ENCODE data around the gene HACE1. TPM values are rescaled to one million over a fixed set of nuclear protein-coding genes. Genes with fewer than 3 reads are reported as not detected.
"Not testable (repeated sequence)": the region's sequence is repeated elsewhere in the genome, so short reads cannot be mapped to it uniquely, and the experiment has no call there.

Gene HACE1
- total RNA-seq, 1 donor from 2014 or later = 27.7 TPM

DNA sequence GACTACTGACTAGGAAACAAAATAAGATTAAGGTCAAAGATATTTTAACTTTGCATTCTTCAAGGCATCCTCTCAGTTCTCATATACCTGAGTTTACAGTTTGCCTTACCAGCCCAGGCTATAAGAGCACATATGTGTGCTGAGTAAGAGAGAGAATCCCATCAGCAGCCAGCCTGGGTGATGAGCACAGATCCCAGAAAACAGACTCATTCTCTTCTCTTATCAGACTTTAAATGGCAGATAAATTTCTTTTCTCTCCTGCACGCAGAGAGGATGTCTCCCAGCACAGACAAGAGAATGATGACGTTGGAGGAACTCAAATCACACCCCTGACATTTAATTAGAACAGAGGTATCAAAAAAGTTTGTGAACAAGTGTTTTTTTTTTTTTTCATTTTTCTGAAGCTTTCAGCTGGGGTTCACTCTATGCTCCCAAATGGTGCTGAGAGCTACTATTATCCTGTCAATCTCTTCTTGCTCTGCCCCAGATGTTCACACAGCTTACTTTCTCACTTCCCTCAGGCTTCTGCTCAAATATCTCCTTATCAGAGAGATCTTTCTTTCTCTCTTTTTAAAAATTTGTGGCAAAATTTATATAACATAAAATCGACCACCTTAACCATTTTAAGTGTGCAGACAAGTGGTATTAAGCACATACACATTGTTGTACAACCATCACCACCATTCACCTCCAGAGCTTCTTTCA lies 22.4 kb upstream of the HACE1 start:
- intact Hi-C loops (cut with DNase I) = no loop called here
- no peaks in the 10 kb centered on the region for H3K4me1 ChIP-seq
- no peak overlapping the region for H3K4me3 ChIP-seq
- H3K27me3 ChIP-seq = no peaks in the 10 kb centered on the region
- no peaks in the 10 kb centered on the region for H3K36me3 ChIP-seq
- no peaks in the 10 kb centered on the region for H3K9me3 ChIP-seq
- no peak for DNase-seq (ENCODE audit: extremely low spot score in 2 of 2)
- no peak for TF ChIP-seq POLR2A (IDR thresholded peaks at IDR 0.05)
- TF ChIP-seq, protein P1, sequence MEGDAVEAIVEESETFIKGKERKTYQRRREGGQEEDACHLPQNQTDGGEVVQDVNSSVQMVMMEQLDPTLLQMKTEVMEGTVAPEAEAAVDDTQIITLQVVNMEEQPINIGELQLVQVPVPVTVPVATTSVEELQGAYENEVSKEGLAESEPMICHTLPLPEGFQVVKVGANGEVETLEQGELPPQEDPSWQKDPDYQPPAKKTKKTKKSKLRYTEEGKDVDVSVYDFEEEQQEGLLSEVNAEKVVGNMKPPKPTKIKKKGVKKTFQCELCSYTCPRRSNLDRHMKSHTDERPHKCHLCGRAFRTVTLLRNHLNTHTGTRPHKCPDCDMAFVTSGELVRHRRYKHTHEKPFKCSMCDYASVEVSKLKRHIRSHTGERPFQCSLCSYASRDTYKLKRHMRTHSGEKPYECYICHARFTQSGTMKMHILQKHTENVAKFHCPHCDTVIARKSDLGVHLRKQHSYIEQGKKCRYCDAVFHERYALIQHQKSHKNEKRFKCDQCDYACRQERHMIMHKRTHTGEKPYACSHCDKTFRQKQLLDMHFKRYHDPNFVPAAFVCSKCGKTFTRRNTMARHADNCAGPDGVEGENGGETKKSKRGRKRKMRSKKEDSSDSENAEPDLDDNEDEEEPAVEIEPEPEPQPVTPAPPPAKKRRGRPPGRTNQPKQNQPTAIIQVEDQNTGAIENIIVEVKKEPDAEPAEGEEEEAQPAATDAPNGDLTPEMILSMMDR (IDR thresholded peaks at IDR 0.05) = no peak
- no peak for TF ChIP-seq POLR2AphosphoS5 (IDR thresholded peaks at IDR 0.05; ENCODE audit: insufficient read depth in 1 of 2, low read depth in 1 of 2)
- H3K27ac ChIP-seq = no peak overlapping the region

DNA sequence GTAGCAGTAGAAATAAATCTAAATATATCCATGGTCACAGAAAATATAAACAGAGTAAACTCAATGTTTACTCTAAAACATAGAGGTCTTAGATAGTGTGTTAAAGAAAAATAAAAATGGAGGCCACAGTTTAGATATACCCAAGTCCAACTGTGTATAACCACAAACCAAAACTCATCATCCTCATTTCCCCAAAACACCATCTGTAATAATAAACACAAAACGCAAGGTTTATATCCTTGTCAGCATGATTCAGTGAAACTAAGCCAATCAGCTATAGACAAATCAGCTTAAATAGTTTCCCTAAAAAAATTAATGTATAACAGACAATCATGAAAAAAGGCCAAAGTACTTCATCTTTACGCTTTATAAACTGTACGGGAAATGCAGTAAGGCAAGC lies 2.7 kb upstream of the HACE1 start:
- intact Hi-C loops (cut with DNase I) = no loop called here
- Histone ChIP-seq H3K27me3 (no peaks in the 10 kb centered on the region), H3K4me3 (no peak overlapping the region), H3K36me3 (no peaks in the 10 kb centered on the region), H3K9me3 (no peaks in the 10 kb centered on the region), H3K27ac (no peak overlapping the region), H3K4me1 (peaks cover 12% of the 10 kb centered on the region)
- DNase-seq (ENCODE audit: extremely low spot score in 2 of 2) = no peak
- TF ChIP-seq POLR2A (IDR thresholded peaks at IDR 0.05) (no peak), POLR2AphosphoS5 (IDR thresholded peaks at IDR 0.05; ENCODE audit: insufficient read depth in 1 of 2, low read depth in 1 of 2) (no peak)
- TF ChIP-seq, protein P1 (IDR thresholded peaks at IDR 0.05) = no peak

DNA sequence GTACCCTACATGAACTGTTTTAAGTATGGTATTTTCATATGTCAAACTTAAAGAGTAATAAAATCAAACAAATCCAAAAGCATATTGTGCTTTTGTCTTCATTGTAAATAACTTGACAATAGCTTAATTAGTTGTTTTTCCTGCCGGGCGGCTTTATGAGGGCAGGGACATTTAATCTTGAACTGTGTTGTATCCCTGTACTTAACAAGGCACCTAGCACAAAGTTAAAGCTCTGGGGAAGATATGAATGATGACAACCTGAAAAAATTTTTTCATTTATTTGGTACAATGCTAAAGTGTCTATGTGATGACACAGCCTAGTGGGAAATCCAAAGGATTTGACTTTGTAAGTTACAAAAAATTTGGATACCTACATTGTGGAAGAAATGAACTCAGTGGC lies 502 bp upstream of the HACE1 start:
- Histone ChIP-seq H3K4me3 (peak overlapping the region; percentile 76 to 84), H3K9me3 (no peaks in the 10 kb centered on the region), H3K4me1 (peaks cover 12% of the 10 kb centered on the region), H3K36me3 (no peaks in the 10 kb centered on the region), H3K27ac (peak overlapping the region; percentile 79), H3K27me3 (no peaks in the 10 kb centered on the region)
- DNase-seq (ENCODE audit: extremely low spot score in 2 of 2) = no peak
- intact Hi-C loops (cut with DNase I) = no loop called here
- TF ChIP-seq POLR2A (IDR thresholded peaks at IDR 0.05) = no peak
- TF ChIP-seq, protein P1 (IDR thresholded peaks at IDR 0.05) = no peak
- no peak for TF ChIP-seq POLR2AphosphoS5 (IDR thresholded peaks at IDR 0.05; ENCODE audit: insufficient read depth in 1 of 2, low read depth in 1 of 2)

DNA sequence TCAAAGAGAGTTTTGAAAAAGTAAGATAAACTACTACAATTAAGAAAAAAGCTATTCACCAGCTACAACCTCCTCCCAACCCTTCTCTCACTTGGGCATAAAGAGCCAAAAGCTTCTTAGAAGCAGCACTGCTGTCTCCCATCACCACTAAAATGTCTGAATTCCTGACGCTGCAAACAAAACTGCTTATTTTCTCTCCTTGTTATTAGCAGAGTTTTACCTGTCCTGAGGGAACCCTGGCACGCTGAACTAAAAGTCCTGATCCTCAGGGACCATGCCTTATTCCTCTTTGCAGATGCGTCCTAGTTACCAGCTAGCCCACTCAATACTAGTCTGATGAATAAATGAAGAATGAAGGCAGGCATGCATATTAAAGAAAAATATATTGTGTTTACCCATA lies 1.1 kb downstream of the HACE1 start:
- H3K4me3 ChIP-seq = peak overlapping the region; percentile 76 to 84
- H3K9me3 ChIP-seq = no peaks in the 10 kb centered on the region
- H3K27ac ChIP-seq = no peak overlapping the region
- H3K4me1 ChIP-seq = peaks cover 12% of the 10 kb centered on the region
- intact Hi-C loops (cut with DNase I) = loop anchor here (10.0 kb wide), 1 partner anchor 1786 kb away; no protein-coding TSS in a partner anchor
- no peaks in the 10 kb centered on the region for H3K36me3 ChIP-seq
- TF ChIP-seq, protein P1 (IDR thresholded peaks at IDR 0.05) = no peak
- TF ChIP-seq POLR2AphosphoS5 (IDR thresholded peaks at IDR 0.05; ENCODE audit: insufficient read depth in 1 of 2, low read depth in 1 of 2) (no peak), POLR2A (IDR thresholded peaks at IDR 0.05) (no peak)
- DNase-seq (ENCODE audit: extremely low spot score in 2 of 2) = no peak
- no peaks in the 10 kb centered on the region for H3K27me3 ChIP-seq

DNA sequence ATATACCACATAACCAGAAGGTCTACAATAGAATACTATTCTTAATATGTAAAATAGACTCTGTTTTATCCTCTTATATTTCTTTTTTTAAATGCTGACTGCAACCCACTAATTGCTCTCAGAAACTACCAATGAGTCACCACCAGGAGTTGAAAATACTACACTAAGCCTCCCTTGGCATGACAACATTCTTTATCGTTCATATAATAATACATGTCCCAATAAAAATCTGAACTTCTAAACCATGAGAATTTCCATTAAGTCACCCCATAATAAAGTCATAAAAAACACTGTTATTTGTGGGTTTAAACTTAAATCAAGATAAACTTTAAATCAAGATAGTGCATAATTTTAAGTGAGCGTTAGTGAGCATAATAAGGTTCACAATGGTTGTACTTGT lies 4.2 kb downstream of the HACE1 start:
- TF ChIP-seq POLR2AphosphoS5 (IDR thresholded peaks at IDR 0.05; ENCODE audit: insufficient read depth in 1 of 2, low read depth in 1 of 2) = no peak
- no peak for TF ChIP-seq POLR2A (IDR thresholded peaks at IDR 0.05)
- TF ChIP-seq, protein P1 (IDR thresholded peaks at IDR 0.05) = no peak
- intact Hi-C loops (cut with DNase I) = loop anchor here (10.0 kb wide), 1 partner anchor 1789 kb away; no protein-coding TSS in a partner anchor
- H3K27me3 ChIP-seq = no peaks in the 10 kb centered on the region
- DNase-seq (ENCODE audit: extremely low spot score in 2 of 2) = no peak
- peaks cover 0 to 3% of the 10 kb centered on the region in 2 donors for H3K36me3 ChIP-seq
- no peaks in the 10 kb centered on the region for H3K9me3 ChIP-seq
- H3K4me3 ChIP-seq = no peak overlapping the region
- peaks cover 12% of the 10 kb centered on the region for H3K4me1 ChIP-seq
- no peak overlapping the region for H3K27ac ChIP-seq

DNA sequence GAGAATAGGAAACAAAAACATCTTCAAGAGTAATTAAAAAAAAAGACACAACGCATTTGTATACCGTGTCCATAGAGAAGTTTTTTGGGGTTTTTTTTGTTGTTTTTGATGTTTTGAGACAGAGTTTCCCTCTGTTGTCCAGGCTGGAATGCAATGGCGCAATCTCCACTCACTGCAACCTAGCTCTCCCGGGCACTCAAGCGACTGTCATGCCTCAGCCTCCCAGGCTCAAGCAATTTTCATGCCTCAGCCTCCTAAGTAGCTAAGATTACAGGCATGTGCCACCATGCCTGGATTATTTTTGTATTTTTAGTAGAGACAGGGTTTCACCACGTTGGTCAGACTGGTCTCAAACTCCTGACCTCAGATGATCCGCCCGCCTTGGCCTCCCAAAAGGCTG lies 12.0 kb downstream of the HACE1 start:
- intact Hi-C loops (cut with DNase I); H3K4me1 ChIP-seq; H3K27me3 ChIP-seq; H3K27ac ChIP-seq; H3K9me3 ChIP-seq; H3K4me3 ChIP-seq; DNase-seq (ENCODE audit: extremely low spot score in 2 of 2): not testable (repeated sequence)
- peaks cover 0 to 22% of the 10 kb centered on the region in 2 donors for H3K36me3 ChIP-seq
